IMR-90 (cell line): ENCODE results near the gene CABP4. TPM values are rescaled to one million over a fixed set of nuclear protein-coding genes. Genes with fewer than 3 reads are reported as not detected.

Source experiments
- ATAC-seq: fragments of 200-7000 bp; cut with Tn5 transposase; 2 replicates; pipeline ENCODE4 v1.9.1; 2020; ENCODE audit warnings: low read depth, mild to moderate bottlenecking, moderate library complexity
- BruUV-seq: library from RNA; stranded (reverse); fragments of 400-500 nt; replicated peaks from 2 replicates; lab custom pipeline; 2021; lab: Mats Ljungman, UMichigan
- CTCF ChIA-PET: fragments of 300-600 bp; formaldehyde crosslinking; extraction: SDS; loops from one replicate; lab custom pipeline; 2021; ENCODE audit warnings: antibody characterized with exemption; lab: Yijun Ruan, JAX
- POLR2A ChIA-PET: fragments of 300-600 bp; sonication (Branson Sonifier 250); formaldehyde crosslinking; loops from one replicate; lab custom pipeline; 2022; ENCODE audit warnings: antibody characterized with exemption; ENCODE audit not compliant: unreplicated experiment; lab: Charles Lee
- DNase-seq: peaks from one replicate; pipeline ENCODE4 v3.0.0; 2013
- H2AFZ ChIP-seq: replicated peaks from 2 replicates; pipeline ENCODE3; 2013; ENCODE audit warnings: low read length, mild to moderate bottlenecking; ENCODE audit not compliant: poor library complexity
- H2AK5ac ChIP-seq: 2 replicates; pipeline ENCODE4 v1.6.1; 2013; ENCODE audit warnings: low read depth, low read length, inconsistent platforms
- H2AK9ac ChIP-seq: replicated peaks from 2 replicates; pipeline ENCODE3; 2013; ENCODE audit warnings: mild to moderate bottlenecking, low read depth, low read length, moderate library complexity; ENCODE audit not compliant: poor library complexity
- H2BK120ac ChIP-seq: 2 replicates; pipeline ENCODE4 v1.6.1; 2013; ENCODE audit warnings: low read depth, low read length, inconsistent platforms
- H2BK15ac ChIP-seq: 3 replicates; pipeline ENCODE4 v1.6.1; 2013; ENCODE audit warnings: low read depth, low read length, inconsistent platforms
- H2BK20ac ChIP-seq: 2 replicates; pipeline ENCODE4 v1.6.1; 2013; ENCODE audit warnings: low read depth, mild to moderate bottlenecking, inconsistent platforms, low read length, moderate library complexity
- H2BK5ac ChIP-seq: 2 replicates; pipeline ENCODE4 v1.6.1; 2013; ENCODE audit warnings: mild to moderate bottlenecking, low read depth, low read length, inconsistent platforms; ENCODE audit not compliant: poor library complexity, severe bottlenecking
- H3K14ac ChIP-seq: replicated peaks from 2 replicates; pipeline ENCODE4 v1.6.1; 2013; ENCODE audit warnings: low read depth, low read length, inconsistent platforms
- H3K18ac ChIP-seq: 2 replicates; pipeline ENCODE4 v1.6.1; 2013; ENCODE audit warnings: low read depth, low read length, control low read depth
- H3K23ac ChIP-seq: 2 replicates; pipeline ENCODE4 v1.6.1; 2013; ENCODE audit warnings: low read depth, low read length, inconsistent platforms
- H3K27ac ChIP-seq: 2 replicates; pipeline ENCODE4 v1.5.1; 2013; ENCODE audit warnings: mild to moderate bottlenecking, control low read depth, low read length; ENCODE audit not compliant: insufficient read depth
- H3K27me3 ChIP-seq: 2 replicates; pipeline ENCODE4 v1.6.1; 2013; ENCODE audit warnings: low read length; ENCODE audit not compliant: control insufficient read depth, insufficient read depth
- H3K36me3 ChIP-seq: 2 replicates; pipeline ENCODE4 v1.6.1; 2013; ENCODE audit warnings: low read length, mixed read lengths; ENCODE audit not compliant: control insufficient read depth, insufficient read depth
- H3K4ac ChIP-seq: 2 replicates; pipeline ENCODE4 v1.6.1; 2013; ENCODE audit warnings: low read depth, low read length, inconsistent platforms
- H3K4me1 ChIP-seq: 2 replicates; pipeline ENCODE4 v1.6.1; 2013; ENCODE audit warnings: low read length, mixed read lengths; ENCODE audit not compliant: control insufficient read depth, insufficient read depth
- H3K4me2 ChIP-seq: 2 replicates; pipeline ENCODE4 v1.6.1; 2013; ENCODE audit warnings: low read depth, mild to moderate bottlenecking, control low read depth, low read length, moderate library complexity
- H3K4me3 ChIP-seq: 2 replicates; pipeline ENCODE4 v1.5.1; 2013; ENCODE audit warnings: low read depth, mild to moderate bottlenecking, control low read depth, low read length, moderate library complexity; ENCODE audit not compliant: insufficient read depth
- H3K56ac ChIP-seq: 2 replicates; pipeline ENCODE4 v1.6.1; 2013; ENCODE audit warnings: low read length, inconsistent platforms; ENCODE audit not compliant: insufficient read depth; ENCODE audit errors: extremely low read depth
- H3K79me1 ChIP-seq, 2 experiments: 2 replicates each; pipeline ENCODE4 v1.6.1; 2013; ENCODE audit warnings: low read length in 2 of 2, inconsistent platforms in 1 of 2, low read depth in 1 of 2
- H3K9ac ChIP-seq: 2 replicates; pipeline ENCODE4 v1.6.1; 2013; ENCODE audit warnings: low read depth, low read length, control low read depth
- H3K9me1 ChIP-seq: 2 replicates; pipeline ENCODE4 v1.6.1; 2013; ENCODE audit warnings: low read length, inconsistent platforms; ENCODE audit not compliant: insufficient read depth
- H3K9me3 ChIP-seq: 2 replicates; pipeline ENCODE4 v1.6.1; 2013; ENCODE audit warnings: low read length; ENCODE audit not compliant: control insufficient read depth, insufficient read depth
- H4K20me1 ChIP-seq: 2 replicates; pipeline ENCODE4 v1.6.1; 2013; ENCODE audit warnings: low read length, inconsistent platforms; ENCODE audit not compliant: insufficient read depth
- H4K5ac ChIP-seq: 2 replicates; pipeline ENCODE4 v1.6.1; 2013; ENCODE audit warnings: mild to moderate bottlenecking, low read depth, low read length, control low read depth
- H4K8ac ChIP-seq, 2 experiments: 2 replicates each; pipeline ENCODE4 v1.6.1; 2013; ENCODE audit warnings: low read depth in 2 of 2, low read length in 2 of 2, control low read depth in 1 of 2, inconsistent platforms in 1 of 2
- H4K91ac ChIP-seq: 2 replicates; pipeline ENCODE4 v1.6.1; 2013; ENCODE audit warnings: low read depth, low read length, inconsistent platforms; ENCODE audit not compliant: insufficient read depth
- MAFK ChIP-seq: IDR thresholded peaks from 2 replicates; pipeline ENCODE4 v1.6.1; 2012; ENCODE audit warnings: low read depth, low read length, improper control_type of control experiment
- MAZ ChIP-seq: IDR thresholded peaks from 2 replicates; pipeline ENCODE4 v1.6.1; 2012; ENCODE audit warnings: low read depth, mild to moderate bottlenecking, low read length, improper control_type of control experiment, moderate library complexity, borderline replicate concordance
- MXI1 ChIP-seq: IDR thresholded peaks from 2 replicates; pipeline ENCODE4 v1.6.1; 2012; ENCODE audit warnings: low read depth, mild to moderate bottlenecking, low read length, moderate library complexity, borderline replicate concordance
- USF2 ChIP-seq: fragments of 150-350 bp; IDR thresholded peaks from 2 replicates; pipeline ENCODE4 v1.6.1; 2017; ENCODE audit warnings: mild to moderate bottlenecking, antibody characterized with exemption, low read length, low read depth
- WGBS, 2 experiments: methylation state at CpG; one replicate each; pipeline versions ENCODE4 v1.1.5 to v1.1.7; 2013; ENCODE audit warnings: missing lambda C conversion rate in 2 of 2; ENCODE audit not compliant: insufficient read length in 1 of 2; ENCODE audit errors: extremely low coverage in 2 of 2; 5-methylcytosine and 5-hydroxymethylcytosine counted together
- dilution Hi-C: fragments of 300-500 bp; cut with HindIII; formaldehyde crosslinking; loops from one replicate; pipeline ENCODE4 v1.14.3; 2018; ENCODE audit warnings: low sequenced_read_pairs; ENCODE audit not compliant: unreplicated experiment
- in situ Hi-C: fragments of 300-500 bp; cut with MboI; formaldehyde crosslinking; loops from 3 replicates; pipeline ENCODE4 v1.14.3; 2019; ENCODE audit warnings: low sequenced_read_pairs, inconsistent platforms, mixed read lengths
- intact Hi-C: fragments of 100-400 bp; cut with micrococcal nuclease; formaldehyde crosslinking; loops from 2 replicates; pipeline ENCODE4 v1.10.0; 2022
- polyA plus RNA-seq, 3 experiments: library from polyadenylated mRNA; depleted of rRNA; stranded (reverse); fragments of >200 nt; gene quantifications; 2 replicates each; pipeline ENCODE4 v1.2.3, GENCODE V29; 2012; ENCODE audit warnings: low replicate concordance in 1 of 3
- total RNA-seq: library from RNA; depleted of rRNA; stranded (reverse); fragments of >200 nt; gene quantifications from 2 replicates; pipeline ENCODE4 v1.2.3, GENCODE V29; 2012

CABP4 gene
- total and polyA plus RNA-seq, 2 of the 4 experiments (the other 2 are of a cell fraction): not detected

GRCh38 chr11:67464411-67465188 lies 9.4 kb downstream of the CABP4 start:
- TF ChIP-seq MXI1: 0 out of 2 replicates have a peak, but pooled peaks have one; percentile 13
- TF ChIP-seq MAFK: no peak
- TF ChIP-seq USF2: peak; percentile 81
- TF ChIP-seq MAZ: peak; percentile 10; the same call in 1 of the 2 replicates
- H3K36me3 ChIP-seq: peaks cover 2% of the 10 kb centered on the region; the same call in 1 of the 2 replicates
- H3K14ac ChIP-seq: peak overlapping the region; percentile 89
- dilution Hi-C loops: no loop called here
- no peak overlapping the region; the same call in 1 of the 2 replicates for H3K18ac ChIP-seq
- H2AK5ac ChIP-seq: peak overlapping the region; percentile 49
- no peaks in the 10 kb centered on the region; the same call in 1 of the 2 replicates for H3K27me3 ChIP-seq
- no peak overlapping the region for H2BK120ac ChIP-seq
- peak overlapping the region; percentile 92 to 95 for H4K8ac ChIP-seq
- peaks cover 9% of the 10 kb centered on the region for H3K4me1 ChIP-seq
- H3K27ac ChIP-seq: peak overlapping the region; percentile 56
- CTCF ChIA-PET: interaction anchor here (0.9 kb wide), 1 partner anchor 113 kb away, joined by 3 read pairs; no protein-coding TSS in a partner anchor
- H3K4ac ChIP-seq: peak overlapping the region; percentile 84
- POLR2A ChIA-PET: interaction anchor here (0.5 kb wide), 1 partner anchor 51 kb away, joined by 6 read pairs; no protein-coding TSS in a partner anchor
- H3K9me3 ChIP-seq: no peaks in the 10 kb centered on the region
- peak overlapping the region; percentile 95 for H2AK9ac ChIP-seq
- H2BK15ac ChIP-seq: no peak overlapping the region
- peak overlapping the region; percentile 41 for H2BK5ac ChIP-seq
- peaks cover 12% of the 10 kb centered on the region for H3K9me1 ChIP-seq
- H3K9ac ChIP-seq: peak overlapping the region; percentile 54
- peak overlapping the region; percentile 85; the same call in 1 of the 2 replicates for H3K23ac ChIP-seq
- intact Hi-C loops: no loop called here
- no peak overlapping the region for H3K56ac ChIP-seq
- peak overlapping the region; percentile 72 for H4K91ac ChIP-seq
- H2BK20ac ChIP-seq: no peak overlapping the region
- DNase-seq (peak; percentile 42), ATAC-seq (peak; percentile 24)
- H4K20me1 ChIP-seq: no peaks in the 10 kb centered on the region
- H3K4me3 ChIP-seq: peak overlapping the region; percentile 62
- H3K4me2 ChIP-seq: peak overlapping the region; percentile 88
- in situ Hi-C loops: no loop called here
- BruUV-seq: no TSS peak
- H3K79me1 ChIP-seq: peaks cover 4 to 24% of the 10 kb centered on the region in 2 experiments; a peak in 2 of 4 replicates
- peak overlapping the region; percentile 87 for H4K5ac ChIP-seq
- WGBS, 2 experiments: 35% methylated on average over 5 of the region's 56 CpGs; no CpG with 5 or more reads in 1 of the 2 experiments
- peak overlapping the region; percentile 97 for H2AFZ ChIP-seq
